ENCODE data around the gene ZXDC. TPM values are rescaled to one million over a fixed set of nuclear protein-coding genes. Genes with fewer than 3 reads are reported as not detected.

The ZXDC gene
- total and polyA plus RNA-seq, 2 donors (not counting 3 experiments of a cell fraction or from before 2014, with no cell fraction given) = 15.2 to 22.6 TPM

- DNase-seq (ENCODE audit: low read depth, low spot score) (no peak), FAIRE-seq (no peak)
- no TSS peak for BruUV-seq (replicated peaks)
- no peaks in the 10 kb centered on the region for H4K20me1 ChIP-seq (replicated peaks; ENCODE audit: control insufficient read depth, extremely low read depth, insufficient read depth, low read length)
- TF ChIP-seq FOS (IDR thresholded peaks at IDR 0.05; ENCODE audit: borderline replicate concordance, insufficient read depth, low read length) = no peak
- no peak for TF ChIP-seq GATA2 (IDR thresholded peaks at IDR 0.05; ENCODE audit: insufficient read depth, insufficient read length, low read depth, low read length)
- TF ChIP-seq MYC (IDR thresholded peaks at IDR 0.05; ENCODE audit: low read depth, low read length) = no peak
- no peak for TF ChIP-seq MAX (IDR thresholded peaks at IDR 0.05; ENCODE audit: insufficient read depth, insufficient read length)
- no peak for TF ChIP-seq POLR2A (IDR thresholded peaks at IDR 0.05; ENCODE audit: low read depth, low read length)
- TF ChIP-seq CTCF (IDR thresholded peaks at IDR 0.05; ENCODE audit: extremely low read depth in 1 of 2, insufficient read depth in 1 of 2, low read depth in 1 of 2, low read length in 2 of 2) = no peak
- TF ChIP-seq EZH2 (IDR thresholded peaks at IDR 0.05; ENCODE audit: borderline replicate concordance, low read depth, low read length, severe bottlenecking) = no peak
- no peak for TF ChIP-seq POLR2AphosphoS5 (IDR thresholded peaks at IDR 0.05; ENCODE audit: insufficient read depth, low read depth, low read length)
- no peak for TF ChIP-seq JUN (IDR thresholded peaks at IDR 0.05; ENCODE audit: borderline replicate concordance, insufficient read depth, insufficient read length, low read depth)
- ChIA-PET POLR2A (no interaction called here), CTCF (no interaction called here)
- intact Hi-C loops (cut with micrococcal nuclease) = no loop called here
- H3K9ac ChIP-seq (replicated peaks; ENCODE audit: extremely low read depth, insufficient read depth, low read length) = no peak overlapping the region
- no peak overlapping the region for H3K4me2 ChIP-seq (ENCODE audit: insufficient read depth, low read length)
- no peaks in the 10 kb centered on the region for H3K4me1 ChIP-seq (ENCODE audit: control insufficient read depth, extremely low read depth, insufficient read depth, low read length)
- no peak overlapping the region for H3K27ac ChIP-seq (ENCODE audit: insufficient read depth, low read depth, low read length)
- H3K9me1 ChIP-seq (replicated peaks; ENCODE audit: control insufficient read depth, extremely low read depth, insufficient read depth, low read length) = no peaks in the 10 kb centered on the region
- H3K36me3 ChIP-seq (ENCODE audit: control insufficient read depth in 2 of 2, extremely low read depth in 1 of 2, insufficient read depth in 2 of 2, low read length in 2 of 2) = peaks cover 0 to 5% of the 10 kb centered on the region in 2 experiments
- H2AFZ ChIP-seq (ENCODE audit: low read depth, low read length) = no peak overlapping the region
- H3K27me3 ChIP-seq (ENCODE audit: control insufficient read depth in 2 of 2, insufficient read depth in 2 of 2, low read length in 2 of 2) = no peaks in the 10 kb centered on the region
- no peaks in the 10 kb centered on the region for H3K79me2 ChIP-seq (ENCODE audit: control insufficient read depth, insufficient read depth, low read length)
- dilution Hi-C loops (cut with MboI; ENCODE audit: extremely low pct_ligation_motif_present, low sequenced_read_pairs) = no loop called here
- H3K9me3 ChIP-seq (replicated peaks; ENCODE audit: control insufficient read depth, insufficient read depth, low read length) = no peaks in the 10 kb centered on the region
- no peak overlapping the region for H3K4me3 ChIP-seq (replicated peaks in 1 of 3; ENCODE audit: insufficient read depth in 1 of 3, low read depth in 1 of 3, low read length in 3 of 3)
These were observed 32.8 kb downstream of the ZXDC start for GRCh38 chr3:126442856-126443242.

Data from endothelial cell of umbilical vein (primary cell).